ENCODE results near the gene CTSL.

Gene CTSL

GRCh38 chr9:87696641-87697040 is 29.3 kb upstream of the CTSL start:
- Histone ChIP-seq H3K4me1 (ENCODE audit: control insufficient read depth, insufficient read depth, low read length) (no peaks in the 10 kb centered on the region), H3K4me3 (ENCODE audit: low read depth, low read length) (no peak overlapping the region), H3K9me3 (ENCODE audit: control insufficient read depth, insufficient read depth, low read depth, low read length) (no peaks in the 10 kb centered on the region), H3K27ac (ENCODE audit: extremely low read depth, low read depth, low read length) (no peak overlapping the region), H3K36me3 (ENCODE audit: control insufficient read depth in 2 of 2, insufficient read depth in 1 of 2, low read length in 2 of 2) (peaks cover 0 to 49% of the 10 kb centered on the region in 2 experiments)
- peak; percentile 35; the same call in 1 of the 2 replicates for TF ChIP-seq ZFHX2 (tag by site-specific recombination; conservative IDR thresholded peaks at IDR 0.05)
- peak; percentile 62 for TF ChIP-seq EGR2 (tag by site-specific recombination; IDR thresholded peaks at IDR 0.05; ENCODE audit: low read depth)
- no peak for TF ChIP-seq ZBTB49 (tag by site-specific recombination; IDR thresholded peaks at IDR 0.05; ENCODE audit: low read depth)
- no peak for TF ChIP-seq ZNF747 (tag by site-specific recombination; IDR thresholded peaks at IDR 0.05)
- TF ChIP-seq ZNF658 (tag by site-specific recombination; IDR thresholded peaks at IDR 0.05), result no peak
- ChIA-PET POLR2A (interaction anchor here (0.6 kb wide), 1 partner anchor 1640 kb away, joined by 13 read pairs; no protein-coding TSS in a partner anchor), CTCF (interaction anchor here (0.7 to 1.1 kb wide), 3 partner anchors 9 to 248 kb away, joined by 3 to 4 read pairs (median 3); no protein-coding TSS in a partner anchor)

DNA sequence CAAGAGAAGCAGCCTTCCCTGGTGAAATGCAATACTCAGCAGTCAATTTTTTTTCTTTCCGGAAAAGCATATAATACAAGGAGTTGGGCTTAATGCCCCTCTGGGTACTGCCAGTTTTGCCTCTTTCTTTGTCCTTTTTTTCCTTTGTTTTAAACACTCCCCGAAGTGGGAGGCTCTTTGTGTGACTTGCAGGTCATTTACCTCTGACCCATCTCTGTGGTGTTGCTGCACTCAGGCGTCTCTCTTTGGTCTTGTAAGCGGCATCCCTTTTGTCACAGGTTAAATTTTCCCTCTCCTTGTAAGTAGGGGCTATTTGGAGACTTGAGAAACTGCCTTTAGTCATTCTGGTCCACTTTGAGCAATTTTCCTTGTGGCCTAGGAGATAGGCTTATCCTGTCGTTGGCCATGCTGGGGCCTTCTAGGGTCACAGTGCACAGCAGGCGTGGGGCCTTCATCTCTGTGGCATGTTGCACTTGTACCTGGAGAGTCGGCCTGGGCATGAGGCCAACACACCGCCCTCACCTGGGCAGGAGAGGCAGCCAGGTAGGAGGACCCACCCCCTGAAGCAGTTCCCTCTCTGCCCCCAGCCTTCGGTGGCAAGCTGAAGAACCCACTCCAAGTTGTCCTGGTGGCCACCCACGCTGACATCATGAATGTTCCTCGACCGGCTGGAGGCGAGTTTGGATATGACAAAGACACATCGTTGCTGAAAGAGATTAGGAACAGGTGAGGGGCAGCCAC is 27.7 kb upstream of the CTSL start:
- Histone ChIP-seq H3K4me3 (ENCODE audit: low read depth, low read length) (no peak overlapping the region), H3K27ac (ENCODE audit: extremely low read depth, low read depth, low read length) (no peak overlapping the region), H3K9me3 (ENCODE audit: control insufficient read depth, insufficient read depth, low read depth, low read length) (no peaks in the 10 kb centered on the region), H3K4me1 (ENCODE audit: control insufficient read depth, insufficient read depth, low read length) (no peaks in the 10 kb centered on the region), H3K36me3 (ENCODE audit: control insufficient read depth in 2 of 2, insufficient read depth in 1 of 2, low read length in 2 of 2) (peaks cover 0 to 56% of the 10 kb centered on the region in 2 experiments)
- POLR2A ChIA-PET, result no interaction called here
- CTCF ChIA-PET, result interaction anchor here (0.6 kb wide), 1 partner anchor 1070 kb away, joined by 4 read pairs; no protein-coding TSS in a partner anchor
- no peak for TF ChIP-seq ZNF76 (tag by site-specific recombination; IDR thresholded peaks at IDR 0.05; ENCODE audit: borderline replicate concordance, low read depth)
- no peak for TF ChIP-seq ZNF670 (tag by site-specific recombination; IDR thresholded peaks at IDR 0.05; ENCODE audit: low read depth)
- TF ChIP-seq, protein P1, sequence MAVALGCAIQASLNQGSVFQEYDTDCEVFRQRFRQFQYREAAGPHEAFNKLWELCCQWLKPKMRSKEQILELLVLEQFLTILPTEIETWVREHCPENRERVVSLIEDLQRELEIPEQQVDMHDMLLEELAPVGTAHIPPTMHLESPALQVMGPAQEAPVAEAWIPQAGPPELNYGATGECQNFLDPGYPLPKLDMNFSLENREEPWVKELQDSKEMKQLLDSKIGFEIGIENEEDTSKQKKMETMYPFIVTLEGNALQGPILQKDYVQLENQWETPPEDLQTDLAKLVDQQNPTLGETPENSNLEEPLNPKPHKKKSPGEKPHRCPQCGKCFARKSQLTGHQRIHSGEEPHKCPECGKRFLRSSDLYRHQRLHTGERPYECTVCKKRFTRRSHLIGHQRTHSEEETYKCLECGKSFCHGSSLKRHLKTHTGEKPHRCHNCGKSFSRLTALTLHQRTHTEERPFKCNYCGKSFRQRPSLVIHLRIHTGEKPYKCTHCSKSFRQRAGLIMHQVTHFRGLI (tag by site-specific recombination; IDR thresholded peaks at IDR 0.05), result no peak
- peak; percentile 38; the same call in 1 of the 2 replicates for TF ChIP-seq EGR2 (tag by site-specific recombination; IDR thresholded peaks at IDR 0.05; ENCODE audit: low read depth)
- TF ChIP-seq ZNF133 (tag by site-specific recombination; IDR thresholded peaks at IDR 0.05), result no peak

GRCh38 chr9:87699835-87700234 is 26.1 kb upstream of the CTSL start:
- Histone ChIP-seq H3K36me3 (ENCODE audit: control insufficient read depth in 2 of 2, insufficient read depth in 1 of 2, low read length in 2 of 2) (peaks cover 0 to 56% of the 10 kb centered on the region in 2 experiments), H3K4me3 (ENCODE audit: low read depth, low read length) (no peak overlapping the region), H3K9me3 (ENCODE audit: control insufficient read depth, insufficient read depth, low read depth, low read length) (no peaks in the 10 kb centered on the region), H3K4me1 (ENCODE audit: control insufficient read depth, insufficient read depth, low read length) (no peaks in the 10 kb centered on the region), H3K27ac (ENCODE audit: extremely low read depth, low read depth, low read length) (no peak overlapping the region)
- ChIA-PET CTCF (interaction anchor here (1.3 to 1.8 kb wide), 2 partner anchors 15 to 20 kb away, joined by 3 to 9 read pairs; no protein-coding TSS in a partner anchor), POLR2A (no interaction called here)
- no peak for TF ChIP-seq ZNF114 (tag by site-specific recombination; IDR thresholded peaks at IDR 0.05)
- no peak for TF ChIP-seq OVOL3 (tag by site-specific recombination; IDR thresholded peaks at IDR 0.05)
- no peak for TF ChIP-seq ZNF155 (tag by site-specific recombination; IDR thresholded peaks at IDR 0.05)
- TF ChIP-seq ZNF704 (tag by site-specific recombination; IDR thresholded peaks at IDR 0.05), result no peak
- TF ChIP-seq ZXDB (tag by site-specific recombination; IDR thresholded peaks at IDR 0.05), result no peak
- TF ChIP-seq HOXD13 (CRISPR knock-in tag; IDR thresholded peaks at IDR 0.05; ENCODE audit: borderline replicate concordance), result no peak
- no peak for TF ChIP-seq ZNF792 (tag by site-specific recombination; IDR thresholded peaks at IDR 0.05)
- no peak for TF ChIP-seq ZBTB26 (tag by site-specific recombination; optimal IDR thresholded peaks at IDR 0.05)
- TF ChIP-seq ZNF23 (tag by site-specific recombination; IDR thresholded peaks at IDR 0.05; ENCODE audit: borderline replicate concordance), result no peak
- no peak for TF ChIP-seq SALL2 (tag by site-specific recombination; IDR thresholded peaks at IDR 0.05; ENCODE audit: borderline replicate concordance)
- TF ChIP-seq ZSCAN30 (tag by site-specific recombination; IDR thresholded peaks at IDR 0.05), result no peak
- TF ChIP-seq HIC1 (tag by site-specific recombination; IDR thresholded peaks at IDR 0.05), result no peak
